SK-MEL-5 (cell line): ENCODE measurements around the gene MCOLN1. TPM values are rescaled to one million over a fixed set of nuclear protein-coding genes. Genes with fewer than 3 reads are reported as not detected.
"Not testable (repeated sequence)": the region's sequence is repeated elsewhere in the genome, so short reads cannot be mapped to it uniquely, and the experiment has no call there.

Source experiments
- DNase-seq: peaks from one replicate; pipeline ENCODE4 v3.0.0-alpha.2; 2016; ENCODE audit warnings: low read depth, low spot score
- in situ Hi-C: cut with HindIII; loops from 2 replicates; pipeline ENCODE4 v1.10.0; 2016; ENCODE audit warnings: low sequenced_read_pairs, high pct_unique_total_duplicates, low pct_unique_long_range_greater_than_20kb
- total RNA-seq: library from RNA; depleted of rRNA; stranded (reverse); fragments of >200 nt; shearing (Covaris generic); gene quantifications from 2 replicates; pipeline ENCODE4 v1.2.3, GENCODE V29; 2014

The MCOLN1 gene
- total RNA-seq, 1 experiment from 2014 or later: 9.5 TPM

- peak; percentile 34 for DNase-seq
Observed at GRCh38 chr19:7550987-7551761, 28.8 kb downstream of the MCOLN1 start.

GRCh38 chr19:7552781-7553180 lies 30.4 kb downstream of the MCOLN1 start:
- DNase-seq: no peak
- in situ Hi-C loops: no loop called here

More at GRCh38 chr19:7550987-7551761, 28.8 kb downstream of the MCOLN1 start:
- in situ Hi-C loops: no loop called here

GRCh38 chr19:7554565-7554964 lies 32.1 kb downstream of the MCOLN1 start:
- DNase-seq: no peak
- in situ Hi-C loops: no loop called here

- in situ Hi-C loops: no loop called here
- no peak for DNase-seq
Observed at GRCh38 chr19:7554990-7555864, 32.8 kb downstream of the MCOLN1 start.

- no peak for DNase-seq
- in situ Hi-C loops: no loop called here
Observed at GRCh38 chr19:7556696-7557315, 34.4 kb downstream of the MCOLN1 start.

- no peak for DNase-seq
- in situ Hi-C loops: no loop called here
Observed at GRCh38 chr19:7558667-7559066, 36.2 kb downstream of the MCOLN1 start.

- DNase-seq: no peak
- in situ Hi-C loops: no loop called here
Observed at GRCh38 chr19:7559102-7559501, 36.7 kb downstream of the MCOLN1 start.

GRCh38 chr19:7560255-7560654 lies 37.8 kb downstream of the MCOLN1 start:
- DNase-seq: no peak
- in situ Hi-C loops: no loop called here

- in situ Hi-C loops: no loop called here
- DNase-seq: peak; percentile 52
Observed at GRCh38 chr19:7561325-7561724, 38.9 kb downstream of the MCOLN1 start.

GRCh38 chr19:7562646-7563393 lies 40.4 kb downstream of the MCOLN1 start:
- no peak for DNase-seq
- in situ Hi-C loops: no loop called here

GRCh38 chr19:7564866-7565265 lies 42.4 kb downstream of the MCOLN1 start:
- in situ Hi-C loops: no loop called here
- no peak for DNase-seq

GRCh38 chr19:7565332-7565731 lies 42.9 kb downstream of the MCOLN1 start:
- no peak for DNase-seq
- in situ Hi-C loops: no loop called here

- DNase-seq: no peak
- in situ Hi-C loops: no loop called here
Observed at GRCh38 chr19:7570761-7571160, 48.3 kb downstream of the MCOLN1 start.

- in situ Hi-C loops: no loop called here
- peak; percentile 57 for DNase-seq
Observed at GRCh38 chr19:7575434-7576040, 53.1 kb downstream of the MCOLN1 start.

- in situ Hi-C loops, DNase-seq: not testable (repeated sequence)
Observed at GRCh38 chr19:7577422-7577821, 55.0 kb downstream of the MCOLN1 start.

- in situ Hi-C loops: no loop called here
- no peak for DNase-seq
Observed at GRCh38 chr19:7578127-7578526, 55.7 kb downstream of the MCOLN1 start.

- DNase-seq: no peak
- in situ Hi-C loops: no loop called here
Observed at GRCh38 chr19:7579182-7579581, 56.8 kb downstream of the MCOLN1 start.
